PC-3 (cell line): ENCODE results near the gene VAV3.

ENCODE experiments used
- CTCF ChIP-seq: fragments of 300-600 bp; sonication (generic); conservative IDR thresholded peaks from 2 replicates; pipeline ENCODE4 v1.5.1; 2017; ENCODE audit warnings: antibody characterized with exemption, low read depth, mild to moderate bottlenecking, low read length
- EZH2phosphoT487 ChIP-seq: fragments of 300-600 bp; sonication (generic); IDR thresholded peaks from 2 replicates; pipeline ENCODE4 v1.6.1; 2018; ENCODE audit warnings: mild to moderate bottlenecking, antibody characterized with exemption, low read length, borderline replicate concordance

GRCh38 chr1:107979088-107979487 lies 14.1 kb upstream of the VAV3 start:
- TF ChIP-seq EZH2phosphoT487 (no peak), CTCF (no peak)
